HG03060 (cell line): ENCODE results near the gene RDH16.
"Not testable (repeated sequence)": the region's sequence is repeated elsewhere in the genome, so short reads cannot be mapped to it uniquely, and the experiment has no call there.

Experiments
- ATAC-seq: cut with Tn5 transposase; IDR thresholded peaks from one replicate; pipeline ENCODE4 v1.9.1; 2021; ENCODE audit warnings: low read depth, moderate number of reproducible peaks; ENCODE audit not compliant: unreplicated experiment

Gene RDH16

DNA sequence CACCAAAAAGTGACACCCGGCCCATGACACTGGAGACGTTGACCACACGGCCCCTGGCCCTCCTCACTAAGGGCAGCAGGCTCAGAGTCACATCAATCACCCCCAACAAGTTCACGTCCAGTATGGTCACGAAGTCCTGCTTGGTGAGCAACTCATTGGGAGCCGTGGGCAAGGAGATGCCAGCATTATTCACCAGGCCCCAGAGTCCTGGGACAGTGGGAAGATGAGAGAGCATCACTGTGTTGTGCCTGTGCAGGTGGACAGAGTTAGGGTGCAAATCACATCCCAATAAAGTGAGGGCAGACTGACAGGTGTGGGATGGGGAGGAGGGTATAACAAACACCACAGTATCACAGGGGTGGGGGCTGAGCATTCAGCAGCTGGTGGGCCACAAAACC lies 2.5 kb downstream of the RDH16 start:
- ATAC-seq = no peak

DNA sequence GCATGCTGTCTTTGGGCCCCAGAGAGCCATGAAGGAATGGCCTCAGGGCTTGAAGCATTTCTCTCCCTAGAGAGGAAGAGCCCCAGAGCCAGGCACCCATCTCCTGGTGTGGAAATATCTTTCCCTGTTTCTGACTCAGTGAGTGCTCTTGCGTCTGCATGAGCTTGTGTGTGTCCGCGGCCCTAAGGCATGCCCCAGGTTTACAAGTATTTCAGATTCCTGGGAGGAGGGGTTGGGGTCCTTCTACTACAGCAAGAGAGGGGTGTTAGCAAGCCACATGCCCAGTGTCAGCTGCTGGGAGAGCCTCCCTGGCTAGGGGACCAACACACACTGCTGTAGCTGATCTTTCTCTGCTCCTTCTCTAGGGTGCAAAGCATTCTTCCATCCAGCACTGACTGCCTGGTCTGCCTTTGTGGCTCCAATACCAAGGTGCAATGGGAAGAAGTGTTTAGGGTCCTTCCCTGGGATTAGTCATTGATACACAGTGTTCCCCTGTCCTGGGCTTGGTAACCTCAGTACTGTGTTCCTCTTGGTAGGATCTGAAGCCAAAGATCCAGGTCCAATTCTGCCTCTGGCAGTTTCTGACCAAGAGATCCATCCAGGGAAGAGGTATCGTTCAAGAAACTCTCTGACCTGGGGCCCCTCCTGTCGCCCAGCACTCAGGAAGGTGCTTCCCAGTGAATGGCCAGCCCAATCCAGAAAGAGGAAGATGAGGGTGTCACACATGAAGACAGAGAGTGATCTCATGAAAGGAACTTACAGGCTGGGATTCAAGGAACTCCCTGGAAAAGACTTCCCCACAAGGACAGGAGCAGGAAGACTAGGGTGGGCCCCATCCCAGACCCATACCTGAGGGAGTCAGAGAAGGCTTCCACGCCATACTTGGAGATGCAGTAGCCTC lies 3.1 kb downstream of the RDH16 start:
- ATAC-seq = no peak

DNA sequence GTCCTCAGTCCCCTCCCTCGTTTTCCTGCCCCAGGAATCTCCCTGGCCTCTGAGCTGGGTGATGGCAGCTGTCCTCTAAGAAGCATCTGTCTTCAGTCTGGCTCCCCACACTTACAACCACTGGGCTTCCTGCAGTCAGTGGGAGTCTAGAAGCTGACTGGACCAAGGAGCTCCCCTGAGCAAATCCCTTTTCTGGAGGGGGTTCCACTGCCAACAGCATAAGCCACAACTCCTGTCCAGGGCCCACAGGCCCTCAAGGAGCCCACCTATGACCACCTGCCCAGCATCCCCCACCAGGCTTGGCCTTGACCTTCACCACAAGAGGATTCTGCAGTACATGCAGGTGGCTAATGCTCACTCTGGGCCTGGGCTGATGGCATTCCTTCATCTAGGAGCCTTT lies 4.1 kb downstream of the RDH16 start:
- ATAC-seq = no peak

DNA sequence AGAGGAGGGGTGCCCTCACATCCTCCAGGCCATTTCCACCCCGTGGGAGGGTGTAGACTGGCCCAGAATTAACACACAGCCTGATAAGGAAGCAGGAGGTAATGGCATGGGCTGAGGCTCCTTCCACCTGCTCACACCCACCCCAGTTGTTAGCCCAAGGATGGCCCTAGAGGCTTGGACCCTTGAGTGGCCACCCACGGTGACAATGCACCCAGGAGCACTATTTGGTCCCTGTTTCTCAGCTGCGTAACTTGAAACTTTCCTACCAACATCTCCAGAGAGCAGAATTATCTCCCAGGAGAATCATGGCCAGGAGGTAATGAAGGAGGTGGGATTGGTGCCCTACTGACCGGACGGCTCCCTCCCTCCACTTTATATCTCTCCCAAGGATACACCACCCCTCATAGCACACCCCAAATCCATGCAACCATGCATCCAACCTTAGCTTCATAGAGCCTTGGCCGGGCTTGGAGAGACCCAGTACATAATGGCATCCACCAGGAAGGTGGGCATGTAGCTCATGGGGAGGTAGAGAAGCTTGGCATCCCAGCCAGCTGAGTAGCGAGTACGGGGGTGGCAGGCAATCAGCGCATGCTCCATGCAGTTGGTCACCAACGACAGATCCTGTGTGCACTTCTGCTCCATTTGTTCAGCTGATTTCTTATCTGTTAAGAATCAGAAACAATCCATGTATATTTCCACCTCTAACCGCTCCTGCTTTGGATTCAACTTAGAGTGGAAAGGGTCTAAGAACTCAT lies 5.6 kb downstream of the RDH16 start:
- ATAC-seq = no peak

DNA sequence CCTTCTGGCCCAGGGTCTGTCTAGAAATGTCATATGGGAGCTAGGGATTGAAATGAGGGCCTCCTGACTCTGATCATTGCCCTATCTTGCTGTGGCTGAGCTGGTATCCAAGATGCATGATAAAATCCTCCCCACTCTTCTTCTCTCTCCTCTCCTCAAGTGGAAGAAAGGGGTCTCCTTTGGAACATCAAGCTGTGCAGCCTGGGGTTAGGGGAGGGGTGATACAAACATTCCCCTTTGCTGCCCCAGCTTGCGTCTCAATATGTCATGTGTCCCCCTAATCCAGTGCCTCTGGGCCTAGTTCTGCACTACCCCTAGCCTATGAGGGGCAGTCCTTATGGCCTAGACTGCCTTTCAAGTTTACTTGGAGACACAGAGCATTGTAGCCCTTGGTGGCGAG lies 8.5 kb downstream of the RDH16 start:
- no peak for ATAC-seq

DNA sequence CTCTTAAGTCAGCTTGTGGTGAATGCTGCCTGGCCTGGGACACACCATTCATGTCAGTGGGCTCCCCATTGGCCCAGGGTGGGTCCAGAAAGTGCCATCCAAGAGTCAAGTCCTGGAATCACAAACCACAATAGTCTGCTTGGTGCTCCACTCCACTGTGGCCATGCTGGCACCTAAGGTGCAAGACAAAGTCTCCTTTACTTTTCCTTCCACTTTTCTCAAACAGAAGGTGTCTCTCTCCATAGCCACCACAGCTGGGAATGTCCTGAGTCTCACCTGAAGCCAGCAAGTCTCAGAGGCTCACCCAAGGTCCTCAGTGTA lies 9.0 kb downstream of the RDH16 start:
- ATAC-seq = no peak

DNA sequence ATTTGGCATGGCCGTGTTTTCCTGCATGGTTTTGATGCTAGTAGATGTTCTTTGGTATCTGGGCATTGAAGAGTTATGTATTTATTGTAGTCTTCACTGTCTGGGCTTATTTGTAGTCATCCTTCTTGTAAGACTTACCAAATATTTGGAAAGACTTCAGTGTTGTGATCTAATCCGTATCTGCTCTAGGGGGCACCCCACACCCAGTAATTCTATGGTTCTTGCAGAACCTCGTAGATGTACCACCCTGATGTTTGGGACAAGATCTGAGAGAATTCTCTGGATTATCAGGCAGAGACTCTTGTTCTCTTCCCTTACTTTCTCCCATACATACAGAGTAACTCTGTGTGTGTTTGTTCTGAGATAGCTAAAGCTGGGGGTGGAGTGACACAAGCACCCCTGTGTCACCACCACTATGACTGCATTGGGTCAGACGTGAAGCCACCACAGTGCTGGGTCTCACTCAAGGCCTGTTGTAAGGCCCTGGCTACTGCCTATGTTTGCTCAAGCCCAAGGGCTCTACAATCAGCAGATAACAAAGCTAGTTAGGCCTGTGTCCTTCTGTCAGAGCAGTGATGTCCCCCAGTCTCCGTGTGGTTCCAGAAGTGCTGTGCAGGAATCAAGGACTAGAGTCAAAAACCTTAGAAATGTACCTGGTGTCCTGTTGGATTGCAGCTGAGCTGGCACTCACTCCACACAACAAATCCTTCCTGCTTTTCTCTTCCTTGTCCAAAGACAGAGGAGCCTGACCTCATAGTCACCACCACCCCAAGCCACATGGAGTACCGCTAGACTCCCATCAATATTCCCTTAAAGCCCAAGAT lies 9.6 kb downstream of the RDH16 start:
- no peak for ATAC-seq

DNA sequence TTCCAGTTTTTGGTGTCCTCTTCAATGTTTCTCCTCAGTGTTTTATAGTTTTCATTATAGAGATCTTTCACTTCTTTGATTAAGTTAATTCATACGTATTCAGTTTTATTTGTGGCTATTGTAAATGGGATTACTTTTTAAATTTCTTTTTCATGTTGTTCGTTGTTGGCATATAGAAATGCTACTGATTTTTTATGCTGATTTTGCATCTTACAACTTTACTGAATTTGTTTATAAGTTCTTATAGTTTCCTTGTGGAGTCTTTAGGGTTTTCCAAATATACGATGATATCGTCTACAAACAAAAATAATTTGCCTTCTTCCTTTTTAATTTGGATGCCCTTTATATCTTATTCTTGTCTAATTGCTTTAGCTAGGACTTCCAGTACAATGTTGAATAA lies 13.5 kb downstream of the RDH16 start:
- ATAC-seq = no peak

DNA sequence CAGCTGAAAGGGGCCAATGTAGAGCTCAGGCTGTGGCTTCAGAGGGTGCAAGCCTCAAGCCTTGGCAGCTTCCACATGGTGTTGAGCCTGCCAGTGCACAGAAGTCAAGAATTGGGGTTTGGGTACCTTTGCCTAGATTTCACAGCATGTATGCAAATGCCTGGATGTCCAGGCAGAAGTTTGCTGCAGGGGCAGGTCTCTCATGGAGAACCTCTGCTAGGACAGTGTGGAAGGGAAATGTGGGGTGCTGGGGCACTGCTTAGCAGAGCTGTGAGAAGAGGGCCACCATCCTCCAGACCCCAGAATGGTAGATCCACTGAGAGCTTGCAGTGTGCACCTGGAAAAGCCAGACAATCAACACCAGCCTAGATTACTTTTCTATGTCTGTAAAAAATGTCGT lies 14.0 kb downstream of the RDH16 start:
- ATAC-seq = not testable (repeated sequence)

DNA sequence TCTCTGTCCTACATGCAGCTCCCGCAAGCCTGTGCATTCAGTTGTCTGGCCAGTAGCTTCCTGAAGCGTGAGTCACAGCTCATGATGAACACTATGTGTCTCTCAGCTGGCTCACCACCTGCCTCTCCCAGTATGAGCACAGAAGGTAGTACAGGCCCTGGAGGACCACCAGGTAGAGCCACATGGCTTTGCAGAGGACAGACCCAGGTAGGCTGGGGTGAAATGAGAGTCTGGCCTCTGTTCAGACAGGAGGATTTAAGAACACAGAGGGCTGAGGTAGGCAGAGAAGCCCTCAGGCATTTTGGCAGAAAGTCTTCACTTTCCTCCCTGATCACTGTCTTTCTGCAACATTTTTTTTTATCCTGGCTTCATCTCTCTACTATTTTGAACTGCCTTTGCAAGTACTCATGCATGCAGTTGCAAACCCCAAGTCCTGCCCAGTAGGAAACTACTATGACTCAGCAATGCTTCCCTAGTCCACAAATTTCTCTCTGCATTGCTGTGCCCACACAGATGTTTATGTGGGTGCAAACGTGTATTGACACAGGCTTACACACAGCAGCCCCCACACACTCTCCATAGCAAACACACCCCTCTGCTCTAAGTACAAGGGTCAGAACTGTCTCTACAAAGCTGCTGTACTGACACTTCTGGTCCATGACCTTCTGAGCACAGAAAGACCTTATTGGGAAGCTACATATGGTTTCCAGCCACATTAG lies 15.9 kb downstream of the RDH16 start:
- peak; percentile 71 for ATAC-seq

DNA sequence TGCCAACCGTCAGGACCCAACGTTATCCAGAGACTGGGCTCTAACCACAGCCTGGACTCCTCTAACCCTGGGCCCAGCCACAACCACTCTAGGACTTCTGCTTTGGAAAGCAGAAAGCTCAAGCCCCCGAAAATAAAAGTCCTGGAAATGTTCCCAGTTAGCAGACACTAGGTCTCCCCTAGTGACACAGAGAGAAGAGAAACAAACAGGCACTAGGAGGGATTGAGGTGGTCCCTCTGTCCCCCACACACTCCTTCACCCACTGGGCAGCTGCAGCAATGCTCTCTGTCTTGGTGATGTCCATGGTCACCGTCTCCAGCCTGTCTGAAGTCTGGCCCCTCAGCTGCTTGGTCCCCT lies 16.5 kb downstream of the RDH16 start:
- ATAC-seq = not testable (repeated sequence)

DNA sequence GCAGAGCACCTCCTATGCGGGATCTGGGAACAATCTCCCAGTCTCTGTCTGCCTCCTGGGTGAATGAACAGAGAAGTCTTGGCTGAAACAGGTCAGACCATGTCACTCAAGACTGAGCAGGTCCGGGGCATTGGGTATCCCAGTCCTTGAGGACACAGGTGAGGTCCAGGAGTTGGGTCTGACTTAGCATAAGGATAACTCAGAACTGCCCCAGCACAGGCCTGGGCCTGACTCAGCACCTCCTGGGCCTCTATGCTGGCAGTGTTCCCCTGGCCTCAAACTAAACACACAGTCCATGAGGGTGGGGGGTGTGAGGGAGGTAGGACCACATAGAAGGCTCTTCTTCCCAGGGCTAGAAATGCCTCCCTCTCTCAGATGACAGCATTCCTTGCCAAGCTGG lies 21.7 kb downstream of the RDH16 start:
- no peak for ATAC-seq

DNA sequence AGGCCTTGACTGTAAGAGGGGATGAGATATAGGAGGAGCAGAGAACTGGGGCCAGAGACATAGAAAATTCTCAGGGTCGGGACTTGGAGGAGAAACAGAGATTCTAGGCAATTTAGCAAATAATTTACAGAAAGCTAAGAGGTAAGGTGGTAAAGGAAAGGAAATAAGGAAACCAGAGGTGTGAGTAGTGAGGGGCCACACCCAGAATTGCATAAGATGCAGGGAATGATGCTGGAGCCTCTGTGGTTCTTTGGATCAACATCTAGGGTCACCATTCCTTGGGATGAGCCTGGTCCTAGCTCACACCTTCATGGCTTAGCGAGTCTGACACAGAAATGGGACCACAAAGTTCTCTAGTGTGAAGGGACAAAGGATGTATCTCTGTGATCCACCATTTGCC lies 22.3 kb downstream of the RDH16 start:
- no peak for ATAC-seq

DNA sequence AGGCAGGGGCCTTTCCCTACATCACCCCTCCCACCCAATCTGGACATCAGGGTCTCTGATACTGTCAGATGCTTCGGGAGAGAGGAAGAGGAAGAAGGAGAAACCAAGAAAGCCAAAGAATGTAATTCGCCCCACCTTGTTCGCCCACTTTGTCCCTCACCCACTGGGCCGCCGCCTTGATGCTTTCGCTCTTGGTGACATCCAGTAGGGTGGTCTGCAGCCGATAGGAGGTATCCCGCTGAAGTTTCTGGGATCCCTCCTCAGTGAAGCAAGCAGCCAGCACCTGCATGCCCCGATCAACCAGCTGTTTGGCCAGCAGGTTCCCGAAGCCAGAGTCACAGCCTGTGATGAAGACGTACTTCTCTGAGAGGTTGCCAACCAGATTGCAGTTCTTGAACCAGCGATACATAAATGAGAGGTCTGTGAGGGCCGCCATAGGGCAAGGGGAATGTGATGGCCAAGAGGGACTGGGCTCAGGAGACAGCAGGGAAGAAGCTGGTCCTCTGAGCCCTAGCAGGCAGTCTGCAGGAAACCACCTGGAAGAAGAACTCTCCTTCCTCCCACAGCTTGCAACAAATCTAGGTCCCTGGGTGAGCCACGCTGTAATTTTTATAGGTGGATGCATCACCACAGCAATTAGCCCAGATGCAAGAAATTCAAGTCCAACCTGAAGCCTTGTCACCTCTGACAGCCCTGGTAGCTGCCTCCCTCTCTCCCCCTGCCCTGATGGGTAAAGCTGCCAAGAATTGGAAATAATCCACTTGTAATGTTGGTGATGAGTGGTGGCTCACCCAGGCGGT lies 23.4 kb downstream of the RDH16 start, which contains the start of gene SDR9C7:
Gene SDR9C7 (minus strand): TSS at position 583 of the 800 bp plus-strand sequence. CDS start 147 bp downstream, at position 436.
- no peak for ATAC-seq

DNA sequence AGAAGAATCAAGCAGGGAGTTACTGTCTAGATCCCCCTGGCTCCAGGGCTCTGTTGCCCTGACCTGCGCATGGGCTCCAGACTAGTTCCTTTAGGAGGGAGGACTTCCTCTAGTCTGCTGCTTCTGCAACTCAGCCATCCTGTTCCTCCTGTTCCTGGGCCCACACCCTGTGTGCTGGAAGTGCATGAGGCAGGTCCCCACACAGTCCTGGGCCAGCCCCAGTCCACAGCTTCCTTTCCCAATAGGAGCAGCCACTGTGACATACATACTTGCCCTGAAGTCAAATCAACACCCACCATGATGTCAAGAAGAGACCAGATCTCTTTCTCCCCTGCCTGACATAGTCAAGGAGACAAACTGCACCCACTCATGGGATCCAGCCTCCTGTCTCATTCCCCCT lies 24.5 kb downstream of the RDH16 start:
- no peak for ATAC-seq

DNA sequence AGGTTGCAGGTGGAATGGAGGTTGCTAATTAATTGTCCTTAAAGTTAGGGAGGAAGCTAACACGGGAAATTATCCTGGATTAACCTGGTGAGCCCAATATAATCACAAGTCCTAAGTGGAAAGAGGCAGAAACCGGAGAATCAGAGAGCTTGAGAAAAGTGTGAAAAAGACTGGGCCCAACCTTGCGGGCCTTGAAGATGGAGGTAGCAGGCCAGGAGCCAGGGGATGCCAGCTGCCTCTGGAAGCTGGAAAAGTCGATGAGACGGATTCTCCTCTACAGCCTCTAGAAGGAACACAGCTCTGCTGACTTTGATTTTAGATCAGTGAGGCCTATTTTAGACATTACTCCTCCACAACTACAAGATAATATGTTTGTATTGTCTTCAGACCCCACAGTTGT lies 25.3 kb downstream of the RDH16 start:
- ATAC-seq = no peak

DNA sequence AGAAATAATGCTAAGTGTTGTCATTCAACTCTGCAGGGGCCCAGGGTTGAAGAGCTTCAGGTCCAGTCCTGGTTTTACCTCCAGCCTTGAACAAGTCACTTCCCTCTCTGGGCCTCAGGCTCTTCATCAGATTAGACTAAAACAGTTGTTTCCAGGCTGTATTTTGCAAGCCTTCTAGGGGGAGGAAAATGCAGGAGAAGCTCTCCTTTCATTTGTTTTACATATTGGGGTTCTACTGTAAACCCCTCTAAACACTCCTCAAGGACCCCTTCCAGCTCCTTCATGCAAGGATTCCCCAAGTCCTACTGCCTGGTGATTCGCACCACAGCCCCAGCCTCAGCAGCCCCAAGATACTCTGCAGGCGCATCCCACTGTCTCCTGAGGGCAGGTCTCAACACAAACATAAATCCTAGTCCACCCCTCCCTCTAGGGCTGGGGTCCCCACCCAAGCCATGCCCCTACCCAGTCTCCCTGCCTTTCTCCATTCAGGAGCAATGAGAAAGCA lies 25.9 kb downstream of the RDH16 start:
- no peak for ATAC-seq

DNA sequence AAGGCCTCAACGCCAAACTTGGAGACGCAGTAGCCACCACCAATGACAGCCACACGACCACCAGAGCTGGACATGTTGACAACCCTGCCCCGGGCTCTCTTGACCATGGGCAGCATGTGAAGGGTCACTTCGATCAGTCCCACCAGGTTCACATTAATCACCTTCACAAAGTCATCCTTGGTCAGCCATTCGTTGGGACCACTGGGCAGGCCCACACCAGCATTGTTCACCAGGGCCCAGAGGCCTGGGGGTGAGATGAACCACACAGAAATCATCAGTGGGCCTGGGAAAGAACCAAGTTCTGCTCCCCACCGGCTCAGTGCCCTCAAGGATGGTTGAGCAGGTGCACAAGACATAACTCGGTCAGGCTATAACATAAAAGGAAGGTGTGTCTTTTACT lies 27.2 kb downstream of the RDH16 start:
- ATAC-seq = no peak

DNA sequence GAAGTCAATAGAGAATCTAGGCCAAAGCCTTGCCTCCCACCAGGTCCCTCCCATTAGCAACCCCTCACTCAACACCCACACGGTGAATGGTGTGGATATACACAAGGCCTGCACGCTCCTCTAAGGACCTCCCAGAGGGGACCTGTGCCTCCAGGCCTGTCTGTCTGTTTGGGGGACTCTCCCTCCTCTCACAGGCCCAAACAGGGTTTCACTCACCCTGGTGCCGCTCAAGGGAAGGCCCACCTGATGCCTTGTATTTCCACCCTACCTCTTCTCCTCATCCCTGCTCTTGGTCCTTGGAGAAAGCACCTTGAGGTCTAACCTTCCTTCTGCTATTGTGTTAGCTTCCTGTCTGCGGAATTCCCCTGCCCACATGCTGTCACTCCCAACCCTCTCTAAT lies 27.6 kb downstream of the RDH16 start:
- no peak for ATAC-seq

DNA sequence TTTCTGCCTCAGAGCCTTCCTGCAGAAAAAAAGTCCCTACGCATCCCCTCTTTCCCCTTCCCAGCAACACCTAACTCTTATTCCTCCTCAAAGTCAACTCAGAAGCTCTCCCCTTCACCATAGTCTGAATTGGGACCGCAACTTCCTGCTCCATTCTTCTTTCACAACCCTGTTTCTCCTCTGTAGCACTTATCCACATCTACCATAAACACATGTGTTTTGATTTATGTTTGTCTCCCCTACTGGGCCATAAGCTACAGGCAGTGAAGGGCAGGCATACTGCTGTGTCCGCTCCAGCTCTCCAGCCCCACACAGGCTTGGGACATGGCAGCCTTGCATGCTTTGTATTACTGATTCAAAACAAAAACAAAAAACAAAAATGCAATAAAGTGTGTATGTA lies 29.1 kb downstream of the RDH16 start:
- no peak for ATAC-seq
